ENCODE results near the gene PFKFB1. TPM values are rescaled to one million over a fixed set of nuclear protein-coding genes. Genes with fewer than 3 reads are reported as not detected.

The PFKFB1 gene
- polyA plus RNA-seq, 1 donor (not counting 4 experiments of a cell fraction or from before 2014, with no cell fraction given): 0.33 TPM

DNA sequence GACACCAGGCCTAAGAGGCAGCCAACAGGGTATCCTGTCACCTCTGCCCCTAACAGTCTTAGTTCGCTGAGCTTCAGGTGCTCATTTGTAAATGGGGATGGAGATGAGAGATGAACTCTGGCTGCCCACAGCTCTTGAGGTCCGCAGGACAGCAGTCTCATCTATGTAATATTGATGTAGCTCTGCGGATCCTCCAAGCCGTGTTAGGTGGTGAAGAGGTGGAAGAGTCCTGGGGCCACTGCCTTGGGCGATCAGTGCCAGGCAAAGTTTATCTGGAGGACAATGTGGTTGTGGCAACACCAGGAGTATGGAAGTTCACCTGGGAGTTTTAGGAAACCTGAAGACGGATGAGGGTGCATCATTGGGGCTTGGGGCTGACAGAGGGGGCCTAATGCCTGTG, 59.9 kb downstream of the PFKFB1 start:
- FAIRE-seq: no peak
- H3K79me2 ChIP-seq (ENCODE audit: control insufficient read depth, insufficient read depth, low read length): no peaks in the 10 kb centered on the region

DNA sequence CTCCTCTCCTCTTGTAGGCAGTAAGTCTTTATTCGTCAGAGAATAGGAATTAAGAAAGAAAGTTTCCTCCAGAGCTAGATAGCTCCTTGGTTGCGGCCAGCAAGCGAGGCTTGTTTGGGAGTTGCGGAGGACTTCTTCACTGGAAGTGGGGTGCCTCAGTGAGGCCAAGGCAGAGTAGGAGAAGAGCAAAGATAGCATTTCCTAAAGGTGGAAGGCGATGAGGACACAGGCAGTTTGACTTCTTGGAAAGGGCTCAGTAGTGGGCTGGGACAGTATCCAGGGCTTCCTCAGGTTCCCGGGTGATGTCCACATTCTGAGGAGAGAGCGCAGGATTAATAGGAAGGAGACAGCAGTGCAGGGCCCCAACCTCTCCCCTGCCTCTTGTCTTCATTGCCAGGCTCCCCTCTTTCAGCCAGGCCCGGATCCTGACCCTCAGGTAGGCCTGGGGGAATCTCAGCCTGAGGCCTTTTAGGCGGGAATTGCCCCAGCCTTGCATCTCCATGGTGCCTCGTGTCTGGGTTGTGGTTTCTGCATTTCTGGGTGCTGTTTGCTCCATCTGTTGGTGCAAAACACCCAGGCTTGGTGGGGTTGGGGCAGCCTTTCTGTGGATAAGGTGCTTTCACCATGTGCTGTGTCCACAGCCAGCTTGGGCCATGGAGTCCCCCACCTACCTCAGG, 60.7 kb downstream of the PFKFB1 start:
- no peak for FAIRE-seq
- H3K9me1 ChIP-seq (ENCODE audit: control insufficient read depth, extremely low read depth, insufficient read depth, low read length): no peaks in the 10 kb centered on the region
- no peak overlapping the region for H3K4me2 ChIP-seq (ENCODE audit: control insufficient read depth, extremely low read depth, insufficient read depth, low read depth, low read length)
- no peaks in the 10 kb centered on the region for H3K4me1 ChIP-seq (ENCODE audit: control insufficient read depth, extremely low read depth, insufficient read depth, low read length)
- no peaks in the 10 kb centered on the region for H4K20me1 ChIP-seq (ENCODE audit: control insufficient read depth, extremely low read depth, insufficient read depth, low read length)
- no peaks in the 10 kb centered on the region for H3K79me2 ChIP-seq (ENCODE audit: control insufficient read depth, insufficient read depth, low read length)
- no peak overlapping the region for H3K4me3 ChIP-seq (ENCODE audit: control insufficient read depth in 2 of 3, extremely low read depth in 1 of 3, insufficient read depth in 2 of 3, low read depth in 1 of 3, low read length in 3 of 3)
- DNase-seq (ENCODE audit: low read depth, low spot score): no peak
- no peaks in the 10 kb centered on the region for H3K36me3 ChIP-seq (ENCODE audit: control insufficient read depth in 2 of 2, extremely low read depth in 1 of 2, insufficient read depth in 2 of 2, low read length in 2 of 2)
- no peak overlapping the region for H3K9ac ChIP-seq (ENCODE audit: control insufficient read depth, extremely low read depth, insufficient read depth, low read length)
- TF ChIP-seq, protein P1, sequence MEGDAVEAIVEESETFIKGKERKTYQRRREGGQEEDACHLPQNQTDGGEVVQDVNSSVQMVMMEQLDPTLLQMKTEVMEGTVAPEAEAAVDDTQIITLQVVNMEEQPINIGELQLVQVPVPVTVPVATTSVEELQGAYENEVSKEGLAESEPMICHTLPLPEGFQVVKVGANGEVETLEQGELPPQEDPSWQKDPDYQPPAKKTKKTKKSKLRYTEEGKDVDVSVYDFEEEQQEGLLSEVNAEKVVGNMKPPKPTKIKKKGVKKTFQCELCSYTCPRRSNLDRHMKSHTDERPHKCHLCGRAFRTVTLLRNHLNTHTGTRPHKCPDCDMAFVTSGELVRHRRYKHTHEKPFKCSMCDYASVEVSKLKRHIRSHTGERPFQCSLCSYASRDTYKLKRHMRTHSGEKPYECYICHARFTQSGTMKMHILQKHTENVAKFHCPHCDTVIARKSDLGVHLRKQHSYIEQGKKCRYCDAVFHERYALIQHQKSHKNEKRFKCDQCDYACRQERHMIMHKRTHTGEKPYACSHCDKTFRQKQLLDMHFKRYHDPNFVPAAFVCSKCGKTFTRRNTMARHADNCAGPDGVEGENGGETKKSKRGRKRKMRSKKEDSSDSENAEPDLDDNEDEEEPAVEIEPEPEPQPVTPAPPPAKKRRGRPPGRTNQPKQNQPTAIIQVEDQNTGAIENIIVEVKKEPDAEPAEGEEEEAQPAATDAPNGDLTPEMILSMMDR (optimal IDR thresholded peaks at IDR 0.05 in 1 of 3, IDR thresholded peaks at IDR 0.05 in 1 of 3, conservative IDR thresholded peaks at IDR 0.05 in 1 of 3; ENCODE audit: extremely low read depth in 1 of 3, insufficient read depth in 2 of 3, low read length in 3 of 3): no peak
- TF ChIP-seq EZH2 (IDR thresholded peaks at IDR 0.05; ENCODE audit: low read length): no peak
- H3K27ac ChIP-seq (ENCODE audit: control insufficient read depth, insufficient read depth, low read length): no peak overlapping the region
- H3K27me3 ChIP-seq (ENCODE audit: control insufficient read depth, extremely low read depth, insufficient read depth, low read length): no peaks in the 10 kb centered on the region
- no peak overlapping the region for H2AFZ ChIP-seq (ENCODE audit: control insufficient read depth, low read length)
- dilution Hi-C loops (cut with MboI; ENCODE audit: extremely low pct_ligation_motif_present, low sequenced_read_pairs): no loop called here
- peaks cover 3% of the 10 kb centered on the region for H3K9me3 ChIP-seq (ENCODE audit: control insufficient read depth, low read depth, low read length)

More for the DNA sequence above, 59.9 kb downstream of the PFKFB1 start:
- no peak for DNase-seq (ENCODE audit: low read depth, low spot score)
- H3K4me2 ChIP-seq (ENCODE audit: control insufficient read depth, extremely low read depth, insufficient read depth, low read depth, low read length): no peak overlapping the region
- no peaks in the 10 kb centered on the region for H3K36me3 ChIP-seq (ENCODE audit: control insufficient read depth in 2 of 2, extremely low read depth in 1 of 2, insufficient read depth in 2 of 2, low read length in 2 of 2)
- no peak overlapping the region for H2AFZ ChIP-seq (ENCODE audit: control insufficient read depth, low read length)
- no peak overlapping the region for H3K9ac ChIP-seq (ENCODE audit: control insufficient read depth, extremely low read depth, insufficient read depth, low read length)
- H3K4me1 ChIP-seq (ENCODE audit: control insufficient read depth, extremely low read depth, insufficient read depth, low read length): no peaks in the 10 kb centered on the region
- no peaks in the 10 kb centered on the region for H3K9me3 ChIP-seq (ENCODE audit: control insufficient read depth, low read depth, low read length)
- no peak overlapping the region for H3K27ac ChIP-seq (ENCODE audit: control insufficient read depth, insufficient read depth, low read length)
- no peaks in the 10 kb centered on the region for H3K27me3 ChIP-seq (ENCODE audit: control insufficient read depth, extremely low read depth, insufficient read depth, low read length)
- H3K4me3 ChIP-seq (ENCODE audit: control insufficient read depth in 2 of 3, extremely low read depth in 1 of 3, insufficient read depth in 2 of 3, low read depth in 1 of 3, low read length in 3 of 3): no peak overlapping the region
- no peaks in the 10 kb centered on the region for H4K20me1 ChIP-seq (ENCODE audit: control insufficient read depth, extremely low read depth, insufficient read depth, low read length)
- dilution Hi-C loops (cut with MboI; ENCODE audit: extremely low pct_ligation_motif_present, low sequenced_read_pairs): no loop called here
- H3K9me1 ChIP-seq (ENCODE audit: control insufficient read depth, extremely low read depth, insufficient read depth, low read length): no peaks in the 10 kb centered on the region
- TF ChIP-seq, protein P1 (optimal IDR thresholded peaks at IDR 0.05 in 1 of 3, IDR thresholded peaks at IDR 0.05 in 1 of 3, conservative IDR thresholded peaks at IDR 0.05 in 1 of 3; ENCODE audit: extremely low read depth in 1 of 3, insufficient read depth in 2 of 3, low read length in 3 of 3): no peak
- no peak for TF ChIP-seq EZH2 (IDR thresholded peaks at IDR 0.05; ENCODE audit: low read length)
